ENCODE results near the gene JAK1.

Gene JAK1

GRCh38 chr1:64810001-64810400 is 156.3 kb downstream of the JAK1 start:
- DNase-seq, result no peak
- intact Hi-C loops (cut with DNase I), result no loop called here

GRCh38 chr1:64809309-64809708 is 157.0 kb downstream of the JAK1 start:
- intact Hi-C loops (cut with DNase I), result no loop called here
- no peak for DNase-seq

GRCh38 chr1:64801851-64802523 is 164.4 kb downstream of the JAK1 start:
- DNase-seq, result no peak
- intact Hi-C loops (cut with DNase I), result no loop called here

DNA sequence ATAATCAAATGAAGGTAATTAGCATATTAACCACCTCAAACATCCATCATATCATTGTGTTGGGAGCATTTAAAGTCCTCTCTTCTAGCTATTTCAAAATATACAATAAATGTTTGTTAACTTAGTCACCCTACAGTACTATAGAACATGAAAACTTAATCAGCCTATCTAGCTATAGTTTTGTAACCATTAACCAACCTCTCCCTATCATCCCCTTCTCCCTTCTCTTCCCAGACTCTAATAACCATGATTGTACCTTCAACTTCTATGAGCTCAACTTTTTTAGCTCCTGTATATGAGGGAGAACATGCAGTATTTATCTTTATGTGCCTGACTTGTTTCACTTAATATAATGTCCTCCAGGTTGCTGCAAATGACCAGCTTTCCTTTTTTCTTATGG is 167.5 kb downstream of the JAK1 start:
- intact Hi-C loops (cut with DNase I), result no loop called here
- DNase-seq, result no peak

DNA sequence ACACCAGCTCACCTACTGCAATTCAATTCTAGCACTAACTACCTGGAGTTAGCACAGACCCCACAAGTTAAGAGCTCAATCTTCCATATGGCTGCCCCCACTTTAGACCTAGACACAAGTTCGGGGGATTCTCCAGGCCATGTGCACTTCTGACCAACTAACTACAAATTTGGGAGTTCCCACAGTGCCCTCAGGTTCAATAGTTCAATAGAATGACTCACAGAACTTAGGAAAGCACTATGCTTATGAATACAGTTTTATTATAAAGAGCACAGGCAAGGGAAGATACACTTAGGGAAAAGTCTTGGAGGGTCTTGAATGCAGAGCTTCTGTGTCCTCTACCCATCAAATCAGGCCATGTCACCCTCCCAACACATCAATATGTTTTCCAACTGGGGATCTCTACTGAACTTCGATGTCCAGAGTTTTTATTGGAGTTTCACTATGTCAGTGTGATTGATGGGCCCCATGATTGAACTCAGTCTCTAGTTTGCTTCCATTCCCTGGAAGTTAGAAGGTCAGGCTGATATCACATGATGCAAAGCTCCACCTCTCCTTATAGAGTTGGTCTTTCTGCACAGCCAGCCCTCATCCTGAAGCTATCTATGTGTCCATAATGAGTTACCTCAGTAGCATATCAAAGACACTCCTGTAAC is 175.4 kb downstream of the JAK1 start:
- no peak for DNase-seq
- intact Hi-C loops (cut with DNase I), result no loop called here

All from posterior cingulate gyrus (tissue), 11 donors.